ENCODE measurements around the gene FCHSD2.

GRCh38 chr11:72844356-72844755, 297.8 kb downstream of the FCHSD2 start:
- no peak for TF ChIP-seq EZH2 (IDR thresholded peaks at IDR 0.05; ENCODE audit: borderline replicate concordance, low read depth, low read length, severe bottlenecking)
- TF ChIP-seq, protein P1, sequence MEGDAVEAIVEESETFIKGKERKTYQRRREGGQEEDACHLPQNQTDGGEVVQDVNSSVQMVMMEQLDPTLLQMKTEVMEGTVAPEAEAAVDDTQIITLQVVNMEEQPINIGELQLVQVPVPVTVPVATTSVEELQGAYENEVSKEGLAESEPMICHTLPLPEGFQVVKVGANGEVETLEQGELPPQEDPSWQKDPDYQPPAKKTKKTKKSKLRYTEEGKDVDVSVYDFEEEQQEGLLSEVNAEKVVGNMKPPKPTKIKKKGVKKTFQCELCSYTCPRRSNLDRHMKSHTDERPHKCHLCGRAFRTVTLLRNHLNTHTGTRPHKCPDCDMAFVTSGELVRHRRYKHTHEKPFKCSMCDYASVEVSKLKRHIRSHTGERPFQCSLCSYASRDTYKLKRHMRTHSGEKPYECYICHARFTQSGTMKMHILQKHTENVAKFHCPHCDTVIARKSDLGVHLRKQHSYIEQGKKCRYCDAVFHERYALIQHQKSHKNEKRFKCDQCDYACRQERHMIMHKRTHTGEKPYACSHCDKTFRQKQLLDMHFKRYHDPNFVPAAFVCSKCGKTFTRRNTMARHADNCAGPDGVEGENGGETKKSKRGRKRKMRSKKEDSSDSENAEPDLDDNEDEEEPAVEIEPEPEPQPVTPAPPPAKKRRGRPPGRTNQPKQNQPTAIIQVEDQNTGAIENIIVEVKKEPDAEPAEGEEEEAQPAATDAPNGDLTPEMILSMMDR (IDR thresholded peaks at IDR 0.05; ENCODE audit: borderline replicate concordance, extremely low read depth, low read length, poor library complexity, severe bottlenecking) = no peak

Data from DND-41 (cell line).